ENCODE measurements around the gene PTOV1.

PTOV1 gene

GRCh38 chr19:49805822-49806619 lies 44.9 kb upstream of the PTOV1 start:
- no peak for DNase-seq (ENCODE audit: extremely low read depth, insufficient read length)
- peaks cover 17% of the 10 kb centered on the region for H3K36me3 ChIP-seq (ENCODE audit: control insufficient read depth, insufficient read depth, low read length)
- no peak for TF ChIP-seq CTCF (IDR thresholded peaks at IDR 0.05; ENCODE audit: insufficient read depth, low read length, poor library complexity, severe bottlenecking)
- no peaks in the 10 kb centered on the region for H3K27me3 ChIP-seq (replicated peaks; ENCODE audit: control insufficient read depth, insufficient read depth, low read length)
- no peak overlapping the region for H3K4me3 ChIP-seq (replicated peaks; ENCODE audit: low read depth, low read length)

- Histone ChIP-seq H3K27me3 (replicated peaks; ENCODE audit: control insufficient read depth, insufficient read depth, low read length) (no peaks in the 10 kb centered on the region), H3K4me3 (replicated peaks; ENCODE audit: low read depth, low read length) (no peak overlapping the region), H3K36me3 (ENCODE audit: control insufficient read depth, insufficient read depth, low read length) (peaks cover 13% of the 10 kb centered on the region)
- no peak for TF ChIP-seq CTCF (IDR thresholded peaks at IDR 0.05; ENCODE audit: insufficient read depth, low read length, poor library complexity, severe bottlenecking)
- no peak for DNase-seq (ENCODE audit: extremely low read depth, insufficient read length)
These were observed 44.4 kb upstream of the PTOV1 start for GRCh38 chr19:49806620-49806959.

- no peaks in the 10 kb centered on the region for H3K27me3 ChIP-seq (replicated peaks; ENCODE audit: control insufficient read depth, insufficient read depth, low read length)
- H3K36me3 ChIP-seq (ENCODE audit: control insufficient read depth, insufficient read depth, low read length) = peaks cover 11% of the 10 kb centered on the region
- H3K4me3 ChIP-seq (replicated peaks; ENCODE audit: low read depth, low read length) = no peak overlapping the region
- no peak for DNase-seq (ENCODE audit: extremely low read depth, insufficient read length)
- TF ChIP-seq CTCF (IDR thresholded peaks at IDR 0.05; ENCODE audit: insufficient read depth, low read length, poor library complexity, severe bottlenecking) = no peak
These were observed 43.7 kb upstream of the PTOV1 start for GRCh38 chr19:49807058-49807903.

GRCh38 chr19:49807904-49808675 lies 42.9 kb upstream of the PTOV1 start:
- H3K36me3 ChIP-seq (ENCODE audit: control insufficient read depth, insufficient read depth, low read length) = peaks cover 8% of the 10 kb centered on the region
- H3K4me3 ChIP-seq (replicated peaks; ENCODE audit: low read depth, low read length) = no peak overlapping the region
- no peak for TF ChIP-seq CTCF (IDR thresholded peaks at IDR 0.05; ENCODE audit: insufficient read depth, low read length, poor library complexity, severe bottlenecking)
- no peak for DNase-seq (ENCODE audit: extremely low read depth, insufficient read length)
- H3K27me3 ChIP-seq (replicated peaks; ENCODE audit: control insufficient read depth, insufficient read depth, low read length) = no peaks in the 10 kb centered on the region

GRCh38 chr19:49808711-49809159 lies 42.2 kb upstream of the PTOV1 start:
- no peak for TF ChIP-seq CTCF (IDR thresholded peaks at IDR 0.05; ENCODE audit: insufficient read depth, low read length, poor library complexity, severe bottlenecking)
- peak; percentile 76 for DNase-seq (ENCODE audit: extremely low read depth, insufficient read length)
- Histone ChIP-seq H3K36me3 (ENCODE audit: control insufficient read depth, insufficient read depth, low read length) (peaks cover 2% of the 10 kb centered on the region), H3K27me3 (replicated peaks; ENCODE audit: control insufficient read depth, insufficient read depth, low read length) (no peaks in the 10 kb centered on the region), H3K4me3 (replicated peaks; ENCODE audit: low read depth, low read length) (peak overlapping the region; percentile 69)
